Nephron progenitor cell (in vitro differentiated cells): ENCODE measurements around the gene TSSK6.

ENCODE experiments used
- DNase-seq: peaks from one replicate; pipeline ENCODE4 v3.0.0; 2021
- H3K27ac Mint-ChIP-seq: 2 replicates; pipeline ENCODE4 v1.8.0; 2021; ENCODE audit warnings: mild to moderate bottlenecking, moderate library complexity, mixed read lengths
- H3K27me3 Mint-ChIP-seq: 2 replicates; pipeline ENCODE4 v1.8.0; 2021; ENCODE audit warnings: mild to moderate bottlenecking, low read depth, mixed read lengths; ENCODE audit not compliant: poor library complexity
- H3K36me3 Mint-ChIP-seq: 2 replicates; pipeline ENCODE4 v1.8.0; 2021; ENCODE audit warnings: low read depth, mixed read lengths
- H3K4me1 Mint-ChIP-seq: 2 replicates; pipeline ENCODE4 v1.8.0; 2021; ENCODE audit warnings: mixed read lengths
- H3K4me3 Mint-ChIP-seq: 2 replicates; pipeline ENCODE4 v1.8.0; 2021; ENCODE audit warnings: mild to moderate bottlenecking, moderate library complexity, mixed read lengths
- H3K9me3 Mint-ChIP-seq: 2 replicates; pipeline ENCODE4 v1.8.0; 2021; ENCODE audit warnings: mild to moderate bottlenecking, moderate library complexity, mixed read lengths
- CTCF ChIP-seq: fragments of 200-600 bp; sonication (generic); IDR thresholded peaks from 2 replicates; pipeline ENCODE4 v1.5.0; 2021; ENCODE audit warnings: antibody characterized with exemption

The TSSK6 gene

GRCh38 chr19:19514881-19515641 lies at the start of gene TSSK6:
TSS of gene TSSK6 (minus strand) at chr19:19515548. CDS start at chr19:19515427, 121 bp downstream.
- TF ChIP-seq CTCF: no peak
- H3K4me1 Mint-ChIP-seq: peaks cover 25% of the 10 kb centered on the region
- no peaks in the 10 kb centered on the region for H3K27me3 Mint-ChIP-seq
- H3K36me3 Mint-ChIP-seq: peaks cover 23% of the 10 kb centered on the region
- no peak for DNase-seq
- no peaks in the 10 kb centered on the region for H3K9me3 Mint-ChIP-seq
- peak within 1 kb of the TSS; percentile 86 for H3K27ac Mint-ChIP-seq
- H3K4me3 Mint-ChIP-seq: peak within 1 kb of the TSS; percentile 93

GRCh38 chr19:19563348-19563848 lies 48.0 kb upstream of the TSSK6 start:
- Mint-ChIP-seq H3K4me1 (peaks cover 12% of the 10 kb centered on the region), H3K36me3 (peaks cover 13% of the 10 kb centered on the region), H3K4me3 (no peak overlapping the region), H3K27me3 (no peaks in the 10 kb centered on the region), H3K27ac (no peak overlapping the region), H3K9me3 (no peaks in the 10 kb centered on the region)
- TF ChIP-seq CTCF: no peak
- DNase-seq: no peak

GRCh38 chr19:19562665-19563347 lies 47.5 kb upstream of the TSSK6 start:
- no peak overlapping the region for H3K27ac Mint-ChIP-seq
- no peaks in the 10 kb centered on the region for H3K27me3 Mint-ChIP-seq
- peaks cover 12% of the 10 kb centered on the region for H3K4me1 Mint-ChIP-seq
- DNase-seq: no peak
- H3K4me3 Mint-ChIP-seq: no peak overlapping the region
- TF ChIP-seq CTCF: no peak
- no peaks in the 10 kb centered on the region for H3K9me3 Mint-ChIP-seq
- peaks cover 12% of the 10 kb centered on the region for H3K36me3 Mint-ChIP-seq

- TF ChIP-seq CTCF: no peak
- DNase-seq: no peak
- H3K9me3 Mint-ChIP-seq: no peaks in the 10 kb centered on the region
- H3K4me3 Mint-ChIP-seq: no peak overlapping the region
- H3K36me3 Mint-ChIP-seq: peaks cover 8% of the 10 kb centered on the region
- peak overlapping the region; percentile 93 for H3K27ac Mint-ChIP-seq
- peaks cover 12% of the 10 kb centered on the region for H3K4me1 Mint-ChIP-seq
- H3K27me3 Mint-ChIP-seq: no peaks in the 10 kb centered on the region
These were observed 46.8 kb upstream of the TSSK6 start for GRCh38 chr19:19561946-19562664.

DNA sequence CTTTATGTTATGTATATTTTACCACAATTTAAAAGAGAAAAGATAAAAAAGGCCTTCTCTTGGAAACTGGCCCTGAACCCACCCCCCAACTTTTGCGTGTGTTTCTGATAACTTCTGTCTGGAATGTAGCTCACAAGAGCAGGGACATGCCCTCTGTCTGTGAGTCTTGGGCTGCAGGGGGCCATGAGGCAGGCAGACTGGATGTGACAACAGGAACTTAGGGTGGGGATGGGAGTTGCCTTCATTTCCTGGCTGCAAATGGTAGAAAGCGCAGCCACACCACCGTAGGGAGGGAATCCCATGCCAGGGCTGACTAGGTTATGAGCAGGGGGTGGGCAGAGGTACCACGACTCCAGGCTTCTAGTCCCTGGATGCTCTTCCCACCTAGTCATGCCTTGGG lies 44.6 kb upstream of the TSSK6 start:
- Mint-ChIP-seq H3K9me3 (no peaks in the 10 kb centered on the region), H3K27me3 (no peaks in the 10 kb centered on the region), H3K27ac (no peak overlapping the region), H3K36me3 (peaks cover 6% of the 10 kb centered on the region), H3K4me3 (no peak overlapping the region), H3K4me1 (peaks cover 12% of the 10 kb centered on the region)
- no peak for DNase-seq
- TF ChIP-seq CTCF: no peak
